ENCODE measurements around the gene FADS2. TPM values are rescaled to one million over a fixed set of nuclear protein-coding genes. Genes with fewer than 3 reads are reported as not detected.
A peak's percentile ranks its signal among the peaks of the same experiment; 100 is the strongest.

Gene FADS2
- total RNA-seq, 1 experiment from 2014 or later = 17.1 TPM

DNA sequence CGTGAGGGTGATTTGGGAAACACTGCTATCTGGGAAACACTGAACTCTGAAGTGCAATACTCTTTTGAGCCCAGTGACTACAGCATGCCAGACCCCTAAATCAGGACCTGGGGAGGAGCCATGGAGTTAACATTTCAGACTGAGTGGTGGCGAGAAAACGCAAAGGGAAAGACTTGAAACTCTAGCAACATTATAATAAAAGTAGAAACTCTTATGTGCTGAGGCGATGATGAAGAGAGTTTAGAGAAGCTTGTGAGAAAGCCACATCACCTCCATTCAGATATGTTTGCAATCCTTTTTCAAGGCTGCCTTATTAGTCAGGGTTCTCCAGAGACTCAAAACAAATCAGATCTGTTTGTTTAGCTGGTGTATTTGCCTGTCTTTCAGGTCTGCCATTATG is 33.5 kb upstream of the FADS2 start:
- peaks cover 92% of the 10 kb centered on the region for H3K79me2 ChIP-seq (ENCODE audit: insufficient read depth, low read length)
- intact Hi-C loops (cut with micrococcal nuclease) = no loop called here
- POLR2A ChIA-PET = interaction anchor here (2.8 kb wide), 1 partner anchor 20 kb away, joined by 14 read pairs; no protein-coding TSS in a partner anchor

More for the DNA sequence above, 33.5 kb upstream of the FADS2 start:
- no peaks in the 10 kb centered on the region for H3K27me3 ChIP-seq (ENCODE audit: insufficient read depth, low read length)
- CTCF ChIA-PET = no interaction called here
- H3K36me3 ChIP-seq (ENCODE audit: control insufficient read depth in 1 of 2, insufficient read depth in 2 of 2, low read length in 2 of 2) = peaks cover 15 to 52% of the 10 kb centered on the region in 2 experiments
- H3K4me3 ChIP-seq (replicated peaks in 1 of 2; ENCODE audit: low read depth in 1 of 2, low read length in 2 of 2) = no peak overlapping the region
- RAD21 ChIA-PET (ENCODE audit: low non-redundant PET in 1 of 2, low total read pairs in 2 of 2, uncharacterized antibody in 2 of 2, unreplicated experiment in 2 of 2) = no interaction called here
- no peak overlapping the region for H3K27ac ChIP-seq (ENCODE audit: low read depth, low read length)
- no peak overlapping the region for H2AFZ ChIP-seq (ENCODE audit: low read depth, low read length, poor library complexity, severe bottlenecking)
- no peak overlapping the region for H3K9ac ChIP-seq (ENCODE audit: low read length)
- ATAC-seq (no peak), DNase-seq (ENCODE audit: low read depth, low spot score) (no peak)
- TF ChIP-seq CEBPB (IDR thresholded peaks at IDR 0.05; ENCODE audit: low read depth) (no peak), TCF7L2 (IDR thresholded peaks at IDR 0.05; ENCODE audit: borderline replicate concordance, extremely low read depth, insufficient read depth, insufficient read length) (no peak), ZFX (IDR thresholded peaks at IDR 0.05) (no peak), POLR2AphosphoS5 (IDR thresholded peaks at IDR 0.05; ENCODE audit: low read depth, low read length) (no peak), SIN3A (IDR thresholded peaks at IDR 0.05; ENCODE audit: low read depth) (no peak)
- TF ChIP-seq, protein P1, sequence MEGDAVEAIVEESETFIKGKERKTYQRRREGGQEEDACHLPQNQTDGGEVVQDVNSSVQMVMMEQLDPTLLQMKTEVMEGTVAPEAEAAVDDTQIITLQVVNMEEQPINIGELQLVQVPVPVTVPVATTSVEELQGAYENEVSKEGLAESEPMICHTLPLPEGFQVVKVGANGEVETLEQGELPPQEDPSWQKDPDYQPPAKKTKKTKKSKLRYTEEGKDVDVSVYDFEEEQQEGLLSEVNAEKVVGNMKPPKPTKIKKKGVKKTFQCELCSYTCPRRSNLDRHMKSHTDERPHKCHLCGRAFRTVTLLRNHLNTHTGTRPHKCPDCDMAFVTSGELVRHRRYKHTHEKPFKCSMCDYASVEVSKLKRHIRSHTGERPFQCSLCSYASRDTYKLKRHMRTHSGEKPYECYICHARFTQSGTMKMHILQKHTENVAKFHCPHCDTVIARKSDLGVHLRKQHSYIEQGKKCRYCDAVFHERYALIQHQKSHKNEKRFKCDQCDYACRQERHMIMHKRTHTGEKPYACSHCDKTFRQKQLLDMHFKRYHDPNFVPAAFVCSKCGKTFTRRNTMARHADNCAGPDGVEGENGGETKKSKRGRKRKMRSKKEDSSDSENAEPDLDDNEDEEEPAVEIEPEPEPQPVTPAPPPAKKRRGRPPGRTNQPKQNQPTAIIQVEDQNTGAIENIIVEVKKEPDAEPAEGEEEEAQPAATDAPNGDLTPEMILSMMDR (IDR thresholded peaks at IDR 0.05 in 2 of 3, conservative IDR thresholded peaks at IDR 0.05 in 1 of 3; ENCODE audit: borderline replicate concordance in 1 of 3, insufficient read depth in 1 of 3, low read depth in 2 of 3, low read length in 2 of 3) = no peak
- TF ChIP-seq, protein P2, sequence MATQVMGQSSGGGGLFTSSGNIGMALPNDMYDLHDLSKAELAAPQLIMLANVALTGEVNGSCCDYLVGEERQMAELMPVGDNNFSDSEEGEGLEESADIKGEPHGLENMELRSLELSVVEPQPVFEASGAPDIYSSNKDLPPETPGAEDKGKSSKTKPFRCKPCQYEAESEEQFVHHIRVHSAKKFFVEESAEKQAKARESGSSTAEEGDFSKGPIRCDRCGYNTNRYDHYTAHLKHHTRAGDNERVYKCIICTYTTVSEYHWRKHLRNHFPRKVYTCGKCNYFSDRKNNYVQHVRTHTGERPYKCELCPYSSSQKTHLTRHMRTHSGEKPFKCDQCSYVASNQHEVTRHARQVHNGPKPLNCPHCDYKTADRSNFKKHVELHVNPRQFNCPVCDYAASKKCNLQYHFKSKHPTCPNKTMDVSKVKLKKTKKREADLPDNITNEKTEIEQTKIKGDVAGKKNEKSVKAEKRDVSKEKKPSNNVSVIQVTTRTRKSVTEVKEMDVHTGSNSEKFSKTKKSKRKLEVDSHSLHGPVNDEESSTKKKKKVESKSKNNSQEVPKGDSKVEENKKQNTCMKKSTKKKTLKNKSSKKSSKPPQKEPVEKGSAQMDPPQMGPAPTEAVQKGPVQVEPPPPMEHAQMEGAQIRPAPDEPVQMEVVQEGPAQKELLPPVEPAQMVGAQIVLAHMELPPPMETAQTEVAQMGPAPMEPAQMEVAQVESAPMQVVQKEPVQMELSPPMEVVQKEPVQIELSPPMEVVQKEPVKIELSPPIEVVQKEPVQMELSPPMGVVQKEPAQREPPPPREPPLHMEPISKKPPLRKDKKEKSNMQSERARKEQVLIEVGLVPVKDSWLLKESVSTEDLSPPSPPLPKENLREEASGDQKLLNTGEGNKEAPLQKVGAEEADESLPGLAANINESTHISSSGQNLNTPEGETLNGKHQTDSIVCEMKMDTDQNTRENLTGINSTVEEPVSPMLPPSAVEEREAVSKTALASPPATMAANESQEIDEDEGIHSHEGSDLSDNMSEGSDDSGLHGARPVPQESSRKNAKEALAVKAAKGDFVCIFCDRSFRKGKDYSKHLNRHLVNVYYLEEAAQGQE (IDR thresholded peaks at IDR 0.05; ENCODE audit: low read depth) = no peak
- TF ChIP-seq, protein P3, sequence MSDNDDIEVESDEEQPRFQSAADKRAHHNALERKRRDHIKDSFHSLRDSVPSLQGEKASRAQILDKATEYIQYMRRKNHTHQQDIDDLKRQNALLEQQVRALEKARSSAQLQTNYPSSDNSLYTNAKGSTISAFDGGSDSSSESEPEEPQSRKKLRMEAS (IDR thresholded peaks at IDR 0.05) = no peak
- H4K20me1 ChIP-seq (ENCODE audit: insufficient read depth) = peaks cover 10% of the 10 kb centered on the region; the same call in 1 of the 2 replicates
- H3K4me1 ChIP-seq (ENCODE audit: control insufficient read depth in 1 of 2, insufficient read depth in 2 of 2, low read length in 2 of 2) = peaks cover 4 to 16% of the 10 kb centered on the region in 2 experiments; a peak in 2 of 4 replicates
- BruUV-seq (replicated peaks) = no TSS peak
- no peaks in the 10 kb centered on the region for H3K9me3 ChIP-seq (ENCODE audit: control insufficient read depth in 1 of 2, insufficient read depth in 1 of 2, low read depth in 1 of 2, low read length in 2 of 2)
- H3K4me2 ChIP-seq (ENCODE audit: low read length) = 0 out of 2 replicates have a peak overlapping the region, but pooled peaks have one; percentile 20
- no peaks in the 10 kb centered on the region for H3K9me2 ChIP-seq (ENCODE audit: insufficient read depth)

Data from HCT116 (cell line).